ENCODE data around the gene POU2AF2.
"Not testable (repeated sequence)": the region's sequence is repeated elsewhere in the genome, so short reads cannot be mapped to it uniquely, and the experiment has no call there.

POU2AF2 gene

DNA sequence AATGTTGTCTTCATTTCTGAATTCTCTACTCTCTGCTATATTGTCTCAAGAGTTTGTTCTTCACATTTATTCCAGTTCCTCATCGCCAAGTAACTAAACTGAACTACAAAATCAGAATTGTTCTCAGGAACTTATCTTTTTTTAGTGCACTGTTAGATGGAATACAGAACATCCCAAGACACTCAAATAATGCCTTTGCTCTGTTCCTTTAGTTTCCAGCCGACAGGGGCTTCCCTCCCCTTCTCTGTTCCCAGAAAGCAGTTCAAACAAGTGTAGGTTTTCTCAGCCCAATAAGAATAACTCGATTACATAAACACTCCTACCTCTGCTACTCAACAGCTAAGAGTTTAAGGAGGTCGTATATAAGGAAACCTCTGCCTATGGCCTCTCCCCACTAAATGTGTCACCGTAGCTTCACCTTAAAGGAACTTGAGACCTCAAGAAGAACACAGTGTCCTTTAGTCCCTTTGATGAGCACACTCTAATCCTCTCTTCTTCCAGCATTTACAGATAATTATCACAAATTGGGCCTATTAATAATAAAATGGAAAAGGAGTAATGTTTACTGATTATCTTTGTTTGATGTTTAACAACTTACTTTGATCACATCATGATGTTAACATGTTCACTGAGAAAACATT, 59.8 kb downstream of the POU2AF2 start:
- DNase-seq: no peak

DNA sequence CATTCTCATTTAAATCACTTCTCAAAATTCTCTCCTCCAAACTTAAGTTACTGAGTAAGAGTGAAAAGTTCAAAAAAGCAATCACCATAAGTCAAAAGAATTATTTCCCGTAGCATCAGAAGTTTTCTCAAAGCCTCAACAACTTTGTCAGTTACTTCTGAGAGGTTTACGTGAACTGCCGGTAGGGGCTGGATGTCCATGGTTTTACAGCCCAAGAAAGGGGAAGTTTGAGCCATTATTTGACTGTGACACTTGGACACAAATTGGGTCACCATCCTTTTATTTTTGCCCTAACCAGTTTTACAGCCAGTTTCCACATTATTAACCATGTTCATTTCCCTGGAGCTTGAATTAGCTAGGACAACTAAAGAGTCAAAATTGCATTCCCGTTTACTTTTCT, 60.4 kb downstream of the POU2AF2 start:
- no peak for DNase-seq

DNA sequence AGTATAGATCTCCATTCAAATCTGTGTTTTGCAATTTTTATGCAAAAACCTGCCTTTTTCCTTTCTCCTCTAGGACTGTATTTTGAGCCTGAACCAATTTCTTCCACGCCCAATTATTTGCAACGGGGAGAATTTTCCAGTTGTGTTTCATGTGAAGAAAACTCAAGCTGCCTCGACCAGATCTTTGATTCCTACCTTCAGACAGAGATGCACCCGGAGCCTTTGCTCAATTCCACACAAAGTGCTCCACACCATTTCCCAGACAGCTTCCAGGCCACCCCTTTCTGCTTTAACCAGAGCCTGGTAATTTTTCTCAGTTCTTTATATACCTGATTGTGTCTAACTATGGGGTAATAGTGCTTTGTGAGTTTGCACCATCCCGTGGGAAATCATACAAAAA, 60.8 kb downstream of the POU2AF2 start:
- no peak for DNase-seq

DNA sequence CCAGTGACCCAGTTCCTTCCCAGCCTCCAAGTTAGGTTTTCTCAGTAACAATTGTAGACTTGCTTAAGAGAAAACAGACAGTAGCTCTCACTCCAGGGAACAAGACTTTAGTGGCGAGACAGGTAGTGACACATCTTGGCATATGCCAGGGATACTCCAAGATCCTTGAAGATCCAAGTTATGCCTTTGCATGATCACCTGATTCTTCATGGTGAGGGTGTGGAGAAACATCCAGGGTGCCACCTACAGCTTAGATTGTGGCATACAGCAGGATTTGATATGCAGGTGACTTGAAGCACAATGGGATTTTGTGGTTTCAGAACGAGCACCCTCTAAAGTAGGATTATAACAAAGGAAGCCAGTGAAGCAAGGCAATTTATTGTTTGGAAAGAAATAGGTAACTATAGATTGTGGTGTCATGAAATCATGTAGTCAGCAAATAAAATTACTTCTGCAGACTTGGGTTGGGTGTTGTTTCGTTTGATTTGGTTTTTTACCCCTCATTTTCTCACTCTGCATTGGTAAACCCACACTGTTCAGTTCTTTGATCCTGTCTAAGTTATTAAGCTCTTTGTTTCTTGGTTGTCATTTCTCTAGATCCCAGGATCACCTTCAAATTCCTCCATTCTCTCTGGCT, 62.1 kb downstream of the POU2AF2 start:
- no peak for DNase-seq

DNA sequence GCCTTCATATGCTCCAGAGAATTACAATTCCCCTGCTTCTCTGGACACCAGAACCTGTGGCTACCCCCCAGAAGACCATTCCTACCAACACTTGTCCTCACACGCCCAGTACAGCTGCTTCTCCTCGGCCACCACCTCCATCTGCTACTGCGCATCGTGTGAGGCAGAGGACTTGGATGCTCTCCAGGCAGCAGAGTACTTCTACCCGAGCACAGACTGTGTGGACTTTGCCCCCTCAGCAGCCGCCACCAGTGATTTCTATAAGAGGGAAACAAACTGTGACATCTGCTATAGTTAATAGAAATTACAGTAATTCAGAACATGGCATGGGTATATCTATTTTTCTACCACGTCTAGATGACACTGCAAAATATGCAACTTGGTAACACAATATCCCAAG, 62.6 kb downstream of the POU2AF2 start:
- DNase-seq: no peak

DNA sequence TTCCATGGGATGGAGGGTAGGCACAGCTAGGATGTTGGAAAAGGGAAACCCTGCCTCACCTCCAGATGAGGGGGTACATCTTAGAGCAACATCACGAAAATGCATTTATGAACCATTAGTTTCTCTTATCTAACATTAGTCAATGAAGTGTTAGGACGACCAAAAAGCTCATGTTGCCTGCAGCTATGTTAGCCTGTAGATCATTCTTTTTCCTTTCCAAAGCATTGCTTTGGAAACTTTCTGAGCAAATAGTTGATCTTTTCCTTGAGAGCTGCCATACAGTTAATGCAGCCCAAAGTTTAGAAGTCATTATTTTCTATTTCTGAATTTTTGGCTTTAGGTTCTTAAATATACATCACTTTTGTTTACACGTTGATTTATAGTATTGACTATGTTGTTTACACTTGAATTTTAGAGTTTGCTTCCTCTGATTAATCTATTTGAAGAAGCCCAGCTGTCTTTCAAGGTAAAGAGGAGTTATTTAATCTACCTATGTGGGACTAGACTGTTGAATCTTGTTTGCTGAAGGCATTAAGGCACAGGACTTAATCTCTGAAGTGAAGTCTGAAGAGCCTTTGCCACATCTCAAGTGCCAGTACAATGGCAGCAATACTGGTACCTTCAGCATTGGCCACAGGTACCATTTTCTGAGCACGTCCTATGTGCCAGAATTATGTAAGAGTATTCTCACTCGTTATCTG, 63.8 kb downstream of the POU2AF2 start:
- no peak for DNase-seq

DNA sequence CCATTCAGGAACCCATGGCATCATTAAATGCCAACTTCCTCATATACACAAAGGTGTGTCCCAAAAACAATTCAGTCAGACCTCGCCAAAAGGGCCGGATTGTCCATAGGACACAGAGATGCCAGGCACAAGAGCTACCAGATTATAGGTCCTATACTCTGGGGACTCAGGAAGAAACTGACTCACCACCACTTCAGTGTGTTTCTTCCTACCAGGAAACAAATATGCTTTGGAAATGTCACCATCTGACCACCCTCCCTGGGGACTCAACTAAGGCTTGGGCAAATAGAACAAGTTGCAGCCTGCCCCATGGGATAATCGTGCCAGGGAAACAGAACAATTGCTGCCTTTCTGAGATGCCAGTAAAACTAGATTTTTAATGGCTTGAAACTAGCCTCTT, 64.6 kb downstream of the POU2AF2 start:
- DNase-seq: no peak

DNA sequence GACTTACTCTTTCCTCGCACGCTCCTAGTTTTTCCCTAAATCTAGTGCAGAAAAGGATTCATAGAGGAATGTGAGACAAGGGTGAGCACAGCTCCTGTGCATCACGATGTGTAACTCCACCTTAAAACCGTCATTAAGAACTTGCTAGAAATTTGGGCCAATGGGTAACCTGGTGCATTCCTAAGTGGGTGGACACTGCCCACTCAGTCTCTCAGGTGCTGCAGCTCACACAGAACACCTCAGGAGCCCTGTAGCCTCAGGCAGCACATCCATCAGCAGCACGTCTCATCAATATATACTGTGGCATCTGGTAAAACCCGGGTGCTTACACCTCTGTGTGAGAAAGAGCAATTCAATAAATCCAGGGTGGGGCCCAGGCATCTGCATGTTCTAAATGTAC, 65.2 kb downstream of the POU2AF2 start:
- DNase-seq: no peak

DNA sequence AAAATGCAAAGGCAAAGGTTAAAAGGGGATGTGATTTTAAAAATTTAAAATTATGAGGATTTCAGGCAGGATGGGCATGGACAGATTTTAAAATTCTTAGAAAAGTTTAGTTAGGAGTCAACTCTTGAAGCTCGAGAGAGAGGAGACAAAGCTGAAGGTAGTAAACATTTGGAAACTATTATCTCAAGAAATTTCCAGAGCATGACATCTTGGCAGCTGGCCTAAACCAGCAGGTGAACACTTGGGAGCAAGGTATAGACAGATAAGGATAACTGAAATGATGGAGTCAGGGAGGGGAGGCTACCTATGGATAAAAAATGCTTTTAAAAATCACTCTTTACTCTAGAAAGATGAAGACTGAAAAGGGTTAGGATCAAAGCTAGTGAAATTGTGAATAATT, 66.6 kb downstream of the POU2AF2 start:
- no peak for DNase-seq

DNA sequence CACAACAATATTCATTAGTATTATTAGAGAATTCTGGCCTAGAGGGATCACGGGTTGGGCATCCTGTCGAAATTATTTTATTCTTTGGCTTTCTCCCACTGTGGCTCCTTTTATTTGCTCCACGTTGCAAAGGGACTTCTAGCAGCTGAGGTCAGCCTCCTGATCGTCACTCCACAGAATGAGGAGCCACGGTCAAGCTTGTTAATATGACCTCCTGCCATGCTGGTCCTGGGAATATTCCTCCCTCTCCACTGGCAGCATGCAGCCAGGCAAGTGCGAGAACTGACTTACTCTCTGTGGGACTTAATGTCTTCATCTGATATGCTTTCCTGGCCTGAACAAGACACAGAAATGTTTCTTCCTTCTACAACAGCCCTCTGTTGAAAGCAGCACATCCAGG, 73.8 kb downstream of the POU2AF2 start:
- DNase-seq: no peak

DNA sequence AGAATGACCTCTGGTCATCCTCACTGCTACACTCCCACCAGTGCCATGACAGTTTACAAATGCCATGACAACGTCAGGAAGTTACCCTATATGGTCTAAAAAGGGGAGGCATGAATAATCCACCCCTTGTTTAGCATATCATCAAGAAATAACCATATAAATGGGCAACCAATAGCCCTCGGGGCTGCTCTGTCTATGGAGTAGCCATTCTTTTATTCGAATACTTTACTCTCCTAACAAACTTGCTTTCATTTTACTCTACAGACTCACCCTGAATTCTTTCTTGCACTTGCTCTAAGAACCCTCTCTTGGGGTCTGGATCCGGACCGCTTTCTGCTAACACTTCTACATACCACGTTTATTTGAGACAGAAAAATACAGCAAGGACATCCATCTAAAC, 74.7 kb downstream of the POU2AF2 start:
- not testable (repeated sequence) for DNase-seq

DNA sequence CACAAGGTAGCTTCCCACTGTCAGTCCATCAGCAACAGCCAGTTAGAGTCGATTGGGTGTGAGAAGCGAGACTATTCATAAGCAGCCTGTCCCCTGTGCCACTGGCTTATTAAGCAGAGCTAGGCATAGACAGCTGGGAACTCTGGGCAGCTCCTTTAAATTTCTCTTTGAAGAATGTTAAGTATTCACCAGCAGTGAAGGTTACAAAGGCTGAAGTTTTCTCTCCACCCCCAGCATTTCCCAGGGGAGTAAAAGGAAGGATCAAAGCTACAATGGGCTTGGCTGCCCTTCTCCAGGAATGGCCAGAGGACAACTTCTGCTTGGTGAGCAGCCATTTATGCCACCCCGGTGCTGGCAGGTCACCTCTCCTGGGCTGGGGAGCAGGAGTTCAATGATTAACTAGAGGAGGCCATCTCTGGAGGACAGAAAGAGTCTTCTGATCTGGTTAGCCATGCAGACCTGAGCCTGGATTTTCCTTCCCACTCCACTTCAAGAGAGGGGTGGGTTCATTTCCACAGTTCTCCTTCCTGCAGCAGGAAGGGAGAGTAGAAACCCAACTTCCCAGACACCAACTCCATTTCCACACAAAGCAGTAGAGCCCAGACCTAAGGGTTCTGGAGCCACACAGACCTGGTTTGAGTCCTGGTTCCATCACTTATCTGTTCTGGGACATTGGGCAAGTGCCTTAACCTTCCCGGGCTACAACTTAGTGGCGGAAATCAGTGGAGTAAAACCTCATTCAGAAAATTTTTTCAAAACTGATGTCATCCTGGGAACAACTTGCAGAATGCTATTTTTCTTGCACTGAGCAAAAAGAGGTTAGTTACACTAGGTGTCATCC, 75.4 kb downstream of the POU2AF2 start:
- DNase-seq: no peak

DNA sequence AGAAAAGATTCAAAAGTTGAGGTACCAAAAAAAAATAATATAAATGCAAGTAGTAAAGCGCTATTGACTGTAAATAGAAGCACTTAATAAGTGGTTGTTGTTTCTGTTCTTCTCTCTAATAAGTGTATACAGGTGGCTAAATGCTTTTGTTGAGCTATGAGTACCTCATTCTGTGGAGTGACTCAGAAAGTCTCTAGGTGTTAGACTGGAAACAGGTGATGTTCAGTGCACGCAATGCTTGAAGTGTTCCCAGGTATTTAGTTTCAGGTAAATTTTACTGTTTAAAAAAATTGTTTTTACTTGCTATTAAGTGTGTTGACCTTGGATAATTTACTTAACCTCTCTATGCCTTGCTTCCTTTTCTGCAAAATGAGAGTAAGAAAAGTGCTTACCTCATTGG, 77.0 kb downstream of the POU2AF2 start:
- no peak for DNase-seq

DNA sequence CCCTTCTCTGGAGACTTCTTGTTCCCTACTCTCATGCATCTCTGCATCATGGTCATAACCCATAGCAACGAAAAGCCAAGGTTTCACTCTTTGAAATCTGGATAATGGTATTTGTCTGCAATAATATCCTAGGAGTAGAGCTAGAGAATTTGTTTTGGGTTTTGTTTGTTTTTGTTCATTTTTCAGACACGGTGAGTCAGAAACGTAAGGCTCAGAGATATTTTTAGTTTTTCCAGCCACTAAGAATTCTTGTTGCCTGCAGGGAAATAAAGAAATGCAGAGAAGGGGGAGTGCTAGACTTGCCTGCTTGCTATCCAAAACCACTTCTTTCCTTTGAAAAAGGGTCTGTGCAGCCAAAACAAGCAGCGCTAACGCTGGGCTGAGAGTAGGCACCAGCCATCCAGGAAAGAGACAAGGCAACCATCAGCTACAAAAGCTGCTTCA, 78.8 kb downstream of the POU2AF2 start:
- DNase-seq: no peak

DNA sequence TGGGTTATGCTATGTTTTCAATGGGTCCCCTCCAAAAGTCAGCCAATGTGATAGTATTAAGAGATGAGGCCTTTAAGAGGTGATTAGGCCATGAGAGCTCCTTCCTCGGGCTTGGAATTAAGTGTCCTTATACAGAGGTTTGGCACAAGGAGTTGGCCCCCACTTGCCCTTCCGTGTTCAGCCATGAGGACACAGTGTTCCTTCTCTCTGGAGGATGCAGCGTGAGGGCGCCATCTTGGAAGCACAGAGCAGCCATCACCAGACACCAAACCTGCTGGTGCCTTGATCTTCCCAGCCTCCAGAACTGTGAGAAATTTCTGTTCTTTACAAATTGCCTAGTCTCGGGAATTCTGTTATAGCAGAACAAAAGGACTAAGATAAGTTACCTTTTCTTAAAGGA, 79.7 kb downstream of the POU2AF2 start:
- DNase-seq: no peak

DNA sequence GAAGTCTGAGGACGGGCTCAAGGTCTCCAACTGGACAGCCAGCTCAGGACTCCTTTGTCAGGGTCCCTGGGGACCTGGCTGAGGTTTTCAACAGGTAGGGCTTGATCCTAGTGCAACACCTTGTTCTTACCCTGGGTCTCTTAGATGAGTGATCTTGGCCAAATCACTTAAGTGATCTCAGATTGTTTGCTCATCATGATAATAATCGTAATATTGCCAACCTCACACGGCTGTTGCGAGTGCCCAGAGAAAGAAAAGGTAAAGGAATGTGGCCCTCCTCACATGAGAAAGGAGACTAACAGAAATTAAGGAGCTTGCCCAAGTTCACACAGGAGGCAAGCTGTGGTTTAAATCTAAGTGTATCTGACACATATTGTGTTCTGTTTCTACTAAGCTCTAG, 81.3 kb downstream of the POU2AF2 start:
- no peak for DNase-seq

DNA sequence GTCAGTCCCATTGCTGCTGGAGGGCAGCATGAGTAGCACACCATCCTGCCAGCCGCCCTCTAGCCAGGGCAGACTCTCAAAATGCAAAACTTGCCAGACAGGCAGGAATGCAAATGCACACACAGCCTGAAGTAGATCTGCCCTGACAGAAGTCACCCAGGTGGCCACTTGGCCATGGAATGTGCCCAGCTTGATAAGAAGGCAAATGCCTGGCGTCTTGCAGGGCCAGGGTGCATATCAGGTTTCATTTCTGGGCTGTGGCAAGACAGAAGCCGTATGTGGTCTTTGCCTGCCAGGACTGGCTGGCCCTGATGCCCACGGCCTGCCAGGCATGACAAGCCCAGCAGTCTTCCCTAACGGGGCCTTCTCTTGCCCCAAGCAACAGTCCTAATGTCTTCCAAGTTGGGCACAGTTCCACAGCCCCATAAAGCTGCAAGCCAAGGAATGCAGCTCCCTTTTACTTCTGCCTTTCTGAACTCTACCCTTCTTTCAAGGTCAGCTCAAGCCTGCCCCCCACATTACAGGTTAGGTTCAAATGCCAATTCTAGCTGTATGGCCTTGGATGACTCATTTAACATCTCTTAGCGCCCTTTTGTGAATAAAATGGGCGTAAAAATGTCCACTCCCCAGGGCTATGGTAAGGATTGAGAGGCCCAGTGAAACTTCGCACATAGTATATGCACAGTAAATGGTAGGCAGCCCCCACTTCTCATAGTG, 82.5 kb downstream of the POU2AF2 start:
- DNase-seq: no peak

DNA sequence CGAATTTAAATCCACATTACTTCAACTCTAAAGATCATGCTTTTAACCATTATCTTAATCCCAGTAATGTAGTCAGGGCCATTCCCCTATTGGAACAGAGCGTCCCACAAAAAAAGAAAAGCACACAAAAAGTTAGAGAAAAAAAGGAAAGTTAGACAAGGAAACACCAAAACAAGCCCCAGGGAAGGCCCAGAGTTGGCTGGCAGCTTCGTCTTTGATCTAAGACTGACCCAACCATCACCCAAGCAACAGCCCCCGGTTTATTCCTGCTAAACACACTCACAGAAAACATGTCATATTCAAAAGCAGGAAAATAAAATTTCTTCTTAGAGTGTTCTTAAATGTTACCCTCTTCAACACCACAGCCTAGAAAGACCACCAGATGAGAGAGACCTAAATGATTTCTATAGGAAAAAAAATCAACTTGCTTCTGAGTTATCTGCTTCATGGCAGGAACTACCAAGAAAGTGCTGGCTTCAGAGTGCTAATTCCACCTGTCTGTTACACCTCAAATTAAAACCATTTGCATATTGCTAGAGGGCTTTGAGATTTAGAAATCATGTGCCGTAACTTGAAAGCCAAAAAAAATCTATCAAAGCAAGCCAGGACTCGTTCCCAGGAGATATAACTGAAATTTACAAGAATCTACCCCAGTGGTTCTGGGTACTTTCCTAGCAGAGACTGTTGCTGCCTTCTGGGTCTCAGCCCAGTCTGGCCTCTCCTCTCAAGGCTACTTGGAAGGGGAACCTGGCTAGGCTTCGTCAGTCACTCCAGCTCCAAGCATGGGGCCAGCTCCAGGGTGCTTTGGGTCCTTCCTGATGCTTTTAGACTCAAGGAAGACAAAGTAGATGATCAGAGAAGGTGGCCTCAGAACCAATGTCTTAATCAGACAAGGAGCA, 84.0 kb downstream of the POU2AF2 start:
- no peak for DNase-seq

DNA sequence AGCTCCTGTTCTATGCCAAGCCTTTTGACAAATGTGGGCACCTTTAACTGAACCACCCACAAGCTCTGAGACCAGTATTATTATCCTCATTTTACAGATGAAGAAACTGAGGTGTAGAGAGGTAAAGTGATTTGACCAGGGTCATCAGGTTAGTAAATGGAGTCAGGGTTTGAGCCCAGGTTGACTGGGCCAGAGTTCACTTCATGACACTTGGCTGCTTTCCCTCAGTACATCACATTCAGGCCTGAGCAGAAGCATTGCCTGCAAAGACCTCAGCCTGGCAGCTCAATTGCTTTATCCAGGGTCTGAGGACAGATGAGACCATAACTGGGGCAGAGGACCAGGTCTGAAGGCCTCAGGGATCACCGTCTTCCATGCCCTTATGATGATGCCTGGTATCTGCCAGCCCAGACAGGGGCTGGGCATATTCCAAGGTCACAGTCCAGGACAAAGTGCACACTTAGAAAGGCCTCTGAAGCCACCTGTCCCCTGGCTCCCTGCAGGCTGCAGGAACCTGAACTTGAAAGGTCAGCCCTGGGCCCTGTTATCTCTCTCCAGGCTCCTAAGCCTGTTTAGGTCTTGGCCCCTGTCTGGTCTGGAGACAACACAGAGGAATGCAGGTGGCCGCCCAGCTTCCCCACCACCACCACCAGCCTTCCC, 84.8 kb downstream of the POU2AF2 start:
- DNase-seq: no peak

DNA sequence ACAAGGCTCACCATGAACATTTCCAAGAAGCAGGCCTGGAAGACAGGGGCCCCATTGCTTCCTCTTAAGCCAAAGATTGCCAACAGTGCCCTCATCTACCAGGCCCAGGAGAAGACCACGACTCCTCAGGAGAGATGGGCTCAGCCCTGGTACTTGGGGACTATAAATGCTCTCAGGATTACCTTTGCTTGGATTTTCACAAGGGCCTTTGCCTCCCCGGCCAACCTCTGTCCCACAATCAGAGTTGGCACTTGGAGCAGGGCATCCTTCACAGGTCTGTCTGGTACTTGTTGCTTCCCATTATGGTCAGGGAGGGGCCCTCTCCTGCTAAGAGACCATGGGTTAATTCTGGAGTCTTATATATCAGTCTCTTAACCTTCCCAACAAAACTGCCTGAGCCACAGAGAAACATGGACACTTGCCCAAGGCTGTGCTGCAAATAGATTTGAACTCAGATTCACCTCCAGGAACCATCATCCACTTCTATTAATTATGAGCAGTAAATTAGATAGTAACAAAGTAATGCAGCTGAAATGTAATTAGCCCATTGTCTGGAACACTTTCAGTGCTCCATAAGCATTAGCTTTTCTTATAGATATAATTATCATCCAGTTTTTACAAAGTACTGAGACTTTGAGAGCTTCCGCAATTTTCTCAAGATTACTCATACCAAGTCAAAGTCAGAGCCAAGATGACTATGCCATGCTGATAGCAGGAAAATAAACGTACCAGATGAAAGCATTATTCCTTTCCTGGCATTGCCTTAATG, 86.4 kb downstream of the POU2AF2 start:
- no peak for DNase-seq
